ENCODE results near the gene SMIM1. TPM values are rescaled to one million over a fixed set of nuclear protein-coding genes. Genes with fewer than 3 reads are reported as not detected.
"Not testable (repeated sequence)": the region's sequence is repeated elsewhere in the genome, so short reads cannot be mapped to it uniquely, and the experiment has no call there.

SMIM1 gene
- total RNA-seq, 4 donors from 2014 or later: 2.6 to 8.4 (median 4.7) TPM; not detected in 1

GRCh38 chr1:3809680-3810079 is 37.1 kb downstream of the SMIM1 start:
- H3K27me3 ChIP-seq: peaks cover 18% of the 10 kb centered on the region
- TF ChIP-seq EP300 (IDR thresholded peaks at IDR 0.05): no peak
- no peak for TF ChIP-seq POLR2AphosphoS5 (IDR thresholded peaks at IDR 0.05)
- no peak for TF ChIP-seq CTCF (IDR thresholded peaks at IDR 0.05)
- no peak for TF ChIP-seq POLR2A (IDR thresholded peaks at IDR 0.05)
- no peak overlapping the region for H3K4me3 ChIP-seq
- H3K36me3 ChIP-seq: peaks cover 0 to 15% of the 10 kb centered on the region in 2 donors
- no peaks in the 10 kb centered on the region for H3K4me1 ChIP-seq
- no peak overlapping the region for H3K27ac ChIP-seq
- H3K9me3 ChIP-seq: no peaks in the 10 kb centered on the region
- 69% methylated on average over 7 of the region's 7 CpGs; no CpG with 5 or more reads in 1 of the 2 donors for WGBS, 2 donors (ENCODE audit: low coverage in 1 of 2)
- ATAC-seq: no peak

GRCh38 chr1:3810149-3810761 is 37.7 kb downstream of the SMIM1 start:
- WGBS, 2 donors (ENCODE audit: low coverage in 1 of 2): 74 to 80% methylated on average over 4 to 8 of the region's 9 CpGs
- not testable (repeated sequence) for H3K4me3 ChIP-seq, H3K4me1 ChIP-seq, ATAC-seq, H3K27ac ChIP-seq, H3K9me3 ChIP-seq
- Histone ChIP-seq H3K27me3 (peaks cover 18% of the 10 kb centered on the region), H3K36me3 (peaks cover 0 to 21% of the 10 kb centered on the region in 2 donors)

- H3K4me1 ChIP-seq: no peaks in the 10 kb centered on the region
- no peak for TF ChIP-seq POLR2A (IDR thresholded peaks at IDR 0.05)
- TF ChIP-seq EP300 (IDR thresholded peaks at IDR 0.05): no peak
- no peak for TF ChIP-seq POLR2AphosphoS5 (IDR thresholded peaks at IDR 0.05)
- TF ChIP-seq CTCF (IDR thresholded peaks at IDR 0.05): no peak
- H3K36me3 ChIP-seq: peaks cover 0 to 34% of the 10 kb centered on the region in 2 donors
- H3K9me3 ChIP-seq: no peaks in the 10 kb centered on the region
- no peak overlapping the region for H3K27ac ChIP-seq
- no peak overlapping the region for H3K4me3 ChIP-seq
- H3K27me3 ChIP-seq: peaks cover 18% of the 10 kb centered on the region
- ATAC-seq: no peak
- 80% methylated on average over 1 of the region's 2 CpGs; no CpG with 5 or more reads in 1 of the 2 donors for WGBS, 2 donors (ENCODE audit: low coverage in 1 of 2)
These were observed 39.0 kb downstream of the SMIM1 start for GRCh38 chr1:3811595-3811911.

- TF ChIP-seq CTCF (IDR thresholded peaks at IDR 0.05) (no peak), EP300 (IDR thresholded peaks at IDR 0.05) (no peak), POLR2A (IDR thresholded peaks at IDR 0.05) (no peak), POLR2AphosphoS5 (IDR thresholded peaks at IDR 0.05) (no peak)
- Histone ChIP-seq H3K4me1 (no peaks in the 10 kb centered on the region), H3K27ac (no peak overlapping the region), H3K4me3 (no peak overlapping the region), H3K27me3 (peaks cover 6% of the 10 kb centered on the region), H3K9me3 (no peaks in the 10 kb centered on the region), H3K36me3 (peaks cover 0 to 56% of the 10 kb centered on the region in 2 donors)
- WGBS, 2 donors (ENCODE audit: low coverage in 1 of 2): no CpG with 5 or more reads among the region's 2 CpGs
- no peak for ATAC-seq
These were observed 41.5 kb downstream of the SMIM1 start for GRCh38 chr1:3814065-3814464.

- Histone ChIP-seq H3K27ac (no peak overlapping the region), H3K9me3 (no peaks in the 10 kb centered on the region), H3K27me3 (no peaks in the 10 kb centered on the region), H3K4me1 (no peaks in the 10 kb centered on the region), H3K4me3 (no peak overlapping the region), H3K36me3 (peaks cover 0 to 65% of the 10 kb centered on the region in 2 donors)
- WGBS, 2 donors (ENCODE audit: low coverage in 1 of 2): 85 to 100% methylated on average over 1 to 4 of the region's 42 CpGs
- no peak for ATAC-seq
- TF ChIP-seq EP300 (IDR thresholded peaks at IDR 0.05) (no peak), POLR2AphosphoS5 (IDR thresholded peaks at IDR 0.05) (no peak), CTCF (IDR thresholded peaks at IDR 0.05) (no peak), POLR2A (IDR thresholded peaks at IDR 0.05) (no peak)
These were observed 42.4 kb downstream of the SMIM1 start for GRCh38 chr1:3814771-3815561.

Data from gastroesophageal sphincter (tissue), 4 donors.